NCI-H82 (cell line): ENCODE measurements around the gene RNASEL.

Source experiments
- DNase-seq: peaks from one replicate; lab custom pipeline; 2025; lab: John Stamatoyannopoulos, UW

Gene RNASEL

GRCh38 chr1:182600036-182600713 lies 11.1 kb upstream of the RNASEL start:
- DNase-seq = no peak

- DNase-seq = peak; percentile 63
Observed at GRCh38 chr1:182599339-182599738, 10.3 kb upstream of the RNASEL start.

GRCh38 chr1:182598296-182598695 lies 9.2 kb upstream of the RNASEL start:
- DNase-seq = peak; percentile 38

- peak; percentile 49 for DNase-seq
Observed at GRCh38 chr1:182596934-182597333, 7.9 kb upstream of the RNASEL start.

DNA sequence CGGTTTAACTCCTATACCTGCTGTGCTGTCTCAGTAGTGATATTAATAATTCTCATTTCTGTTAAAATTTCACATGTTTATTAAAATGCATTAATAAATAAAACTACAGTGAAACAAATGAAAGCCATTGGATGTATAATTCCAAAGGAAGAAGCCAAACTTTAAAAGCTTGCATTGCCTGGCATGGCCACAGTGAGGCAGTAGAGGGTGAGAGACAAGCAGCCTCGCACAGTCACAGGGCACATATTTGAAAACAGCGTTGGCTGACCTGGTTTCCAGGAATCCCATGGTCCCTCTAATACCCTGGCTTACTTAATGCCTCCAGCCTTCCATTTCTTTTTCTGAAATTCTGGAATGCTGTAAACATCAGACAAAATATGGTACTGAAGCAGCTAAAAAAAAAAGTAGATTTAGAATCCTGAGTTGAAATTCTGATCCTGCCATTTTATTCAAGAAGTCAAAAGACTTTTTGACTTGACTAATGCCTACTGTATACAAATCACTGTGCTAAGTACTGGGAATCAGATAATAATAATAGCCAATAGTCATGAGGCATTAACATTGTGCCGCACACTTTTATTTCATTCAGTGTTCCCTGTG lies 6.7 kb upstream of the RNASEL start:
- peak; percentile 92 for DNase-seq

GRCh38 chr1:182589931-182590330 lies 875 bp upstream of the RNASEL start:
- no peak for DNase-seq

GRCh38 chr1:182589520-182589919 lies 464 bp upstream of the RNASEL start:
- no peak for DNase-seq

DNA sequence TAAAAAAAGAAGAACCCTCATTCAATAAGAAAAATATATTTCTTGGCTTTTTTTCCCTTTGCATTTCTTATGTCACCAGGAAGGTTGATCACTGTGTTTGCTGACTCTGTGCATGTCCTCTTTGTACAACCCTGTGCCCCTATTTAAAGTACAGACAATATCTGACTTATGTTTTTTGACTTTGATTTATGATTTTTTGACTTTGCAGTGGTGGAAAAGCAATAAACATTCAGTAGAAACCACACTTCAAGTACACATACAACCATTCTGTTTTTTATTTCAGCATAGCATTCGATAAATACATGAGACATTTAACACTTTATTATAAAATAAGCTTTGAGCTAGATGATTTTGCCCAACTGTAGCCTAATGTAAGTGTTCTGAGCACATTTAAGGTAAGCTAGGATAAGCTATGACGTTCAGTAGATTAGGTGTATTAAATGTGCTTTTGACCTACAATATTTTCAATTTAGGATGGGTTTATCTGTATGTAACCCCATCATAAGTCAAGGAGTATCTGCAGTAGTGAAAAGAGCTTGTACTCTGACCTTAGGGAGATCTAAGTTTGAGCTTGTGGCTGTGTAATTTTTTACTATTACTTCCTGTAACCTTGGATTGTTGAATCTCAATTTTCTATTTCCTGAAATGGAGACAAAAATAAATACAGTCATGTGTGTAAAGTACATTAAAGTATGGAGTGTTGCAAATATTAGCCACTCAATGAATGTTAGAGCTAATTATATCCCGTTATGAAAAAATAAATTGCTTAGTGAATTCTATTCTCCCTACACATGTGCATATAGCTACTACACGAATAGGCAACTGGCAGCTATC lies 1.2 kb downstream of the RNASEL start:
- DNase-seq = no peak

DNA sequence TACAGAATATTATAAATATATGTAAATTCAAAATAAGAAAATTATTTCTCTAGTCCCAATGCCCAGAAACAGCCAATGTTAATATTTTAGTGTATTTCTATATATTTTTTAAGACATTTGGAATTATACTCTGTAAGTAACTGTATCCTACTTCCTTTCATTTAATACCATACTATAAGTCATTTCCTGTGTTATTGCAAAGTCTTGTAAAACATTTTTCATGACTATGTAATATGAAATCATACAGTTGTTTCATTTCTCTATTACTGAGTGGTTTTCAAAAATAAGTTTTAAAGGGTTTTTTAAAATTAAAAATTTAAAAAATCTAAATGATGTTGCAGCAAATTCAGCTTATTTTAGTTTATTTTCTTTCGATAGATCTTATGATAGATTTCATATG lies 2.0 kb downstream of the RNASEL start:
- no peak for DNase-seq

DNA sequence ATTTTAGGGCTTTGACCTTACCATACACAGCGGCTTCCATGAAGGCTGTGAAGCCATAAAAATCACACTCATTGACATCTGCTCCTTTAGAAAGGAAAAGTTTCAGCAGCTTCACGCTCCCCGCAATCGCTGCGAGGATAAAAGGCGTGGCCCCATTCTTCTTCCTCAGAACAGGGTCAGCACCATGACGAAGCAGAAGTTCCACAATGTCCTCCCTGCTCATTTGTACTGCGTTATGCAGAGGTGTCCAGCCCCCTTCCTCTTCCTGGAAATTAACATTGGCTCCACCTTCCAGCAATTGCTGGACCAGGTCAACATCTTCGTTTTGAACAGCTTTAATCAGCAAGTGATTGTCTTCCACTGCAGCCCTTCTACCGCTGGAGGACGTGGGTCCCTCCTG lies 2.7 kb downstream of the RNASEL start:
- DNase-seq = no peak

DNA sequence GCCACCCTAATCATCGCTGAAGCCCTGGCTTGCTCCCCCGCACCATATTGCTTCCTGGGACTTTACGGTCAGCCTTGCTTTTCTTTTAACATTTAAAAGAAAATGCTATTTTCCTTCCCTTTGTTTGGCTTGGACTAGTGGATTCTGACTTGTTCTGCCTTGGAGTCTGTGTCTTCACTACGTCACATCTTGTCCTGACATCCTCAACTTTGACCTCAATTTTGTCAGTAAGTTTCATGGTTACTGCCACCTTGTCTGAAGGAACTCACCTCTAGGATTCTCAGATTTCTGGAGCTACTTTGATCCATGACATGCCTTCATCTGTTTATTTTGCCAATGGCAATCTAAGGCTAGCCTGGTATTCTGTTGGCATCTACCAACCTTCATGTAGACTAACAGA lies 4.3 kb downstream of the RNASEL start:
- DNase-seq = no peak

DNA sequence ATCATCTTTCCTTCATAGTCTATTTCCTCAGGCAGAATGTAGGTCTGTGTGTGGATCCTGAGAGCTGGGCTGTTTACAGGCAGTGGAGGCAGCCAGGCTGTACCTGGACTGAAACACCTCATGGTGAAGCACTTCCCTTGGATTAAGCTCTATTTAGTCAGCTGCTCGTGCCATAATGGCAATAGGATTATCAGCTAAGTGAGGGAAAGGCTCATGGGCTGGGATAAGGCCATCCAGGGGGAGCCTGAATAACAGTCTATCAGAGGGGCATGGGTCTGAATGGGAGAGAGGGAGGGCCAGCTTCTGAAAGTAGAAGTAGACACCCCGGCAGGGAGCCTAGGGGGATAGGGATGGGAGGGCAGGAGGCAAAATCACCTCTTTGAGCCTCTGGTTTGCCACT lies 8.3 kb downstream of the RNASEL start:
- DNase-seq = peak; percentile 99

GRCh38 chr1:182575540-182576149 lies 13.4 kb downstream of the RNASEL start:
- no peak for DNase-seq

GRCh38 chr1:182574156-182574555 lies 14.9 kb downstream of the RNASEL start:
- DNase-seq = no peak

DNA sequence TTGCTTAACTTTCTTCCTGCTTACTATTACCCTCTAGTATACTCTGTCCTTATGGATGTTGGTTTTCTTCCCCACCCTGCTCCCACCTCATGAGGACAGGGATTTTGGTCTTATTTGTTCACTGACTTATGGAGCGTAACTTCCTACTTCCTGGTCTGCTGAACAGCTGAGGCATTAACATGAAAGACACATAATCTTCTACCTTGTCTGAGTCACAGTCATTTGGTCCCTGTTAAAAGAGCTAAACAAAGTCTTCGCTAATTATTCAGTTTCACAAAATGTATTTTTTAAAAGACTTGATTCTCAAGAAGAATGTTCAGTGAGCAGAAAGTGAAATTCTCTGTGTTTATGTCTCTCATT lies 18.5 kb downstream of the RNASEL start:
- no peak for DNase-seq

- no peak for DNase-seq
Observed at GRCh38 chr1:182569939-182570610, 19.0 kb downstream of the RNASEL start.

- DNase-seq = no peak
Observed at GRCh38 chr1:182568647-182569284, 20.3 kb downstream of the RNASEL start.

DNA sequence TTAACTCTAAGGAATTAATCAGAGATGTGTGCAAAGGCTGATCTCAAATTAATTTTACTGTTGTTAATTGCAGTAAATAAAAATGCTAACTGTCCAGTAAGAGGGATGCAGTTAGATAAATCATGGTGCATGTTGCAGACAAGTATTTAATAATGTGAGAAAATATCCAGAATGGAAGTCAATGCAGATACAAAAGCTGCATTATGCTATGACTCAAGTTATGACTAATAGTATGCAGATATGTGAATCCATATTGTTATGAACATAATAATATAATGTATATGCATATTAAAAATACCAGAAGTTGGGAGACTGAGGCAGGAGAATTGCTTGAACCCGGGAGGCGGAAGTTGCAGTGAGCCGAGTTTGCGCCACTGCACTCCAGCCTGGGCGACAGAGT lies 21.4 kb downstream of the RNASEL start:
- DNase-seq = no peak

- DNase-seq = no peak
Observed at GRCh38 chr1:182565537-182565936, 23.5 kb downstream of the RNASEL start.

- DNase-seq = no peak
Observed at GRCh38 chr1:182564406-182565004, 24.6 kb downstream of the RNASEL start.

GRCh38 chr1:182563095-182563494 lies 26.0 kb downstream of the RNASEL start:
- no peak for DNase-seq
